Neutrophil (primary cell): ENCODE measurements around the gene POLRMT.
"Not testable (repeated sequence)": the region's sequence is repeated elsewhere in the genome, so short reads cannot be mapped to it uniquely, and the experiment has no call there.

ENCODE experiments used
- H3K27ac ChIP-seq: fragments of 200-600 bp; sonication (generic); 2 replicates; pipeline ENCODE4 v1.5.1; 2016; ENCODE audit warnings: mild to moderate bottlenecking, moderate library complexity
- H3K27me3 ChIP-seq: fragments of 200-600 bp; sonication (generic); 2 replicates; pipeline ENCODE4 v1.6.0; 2016; ENCODE audit warnings: mild to moderate bottlenecking
- H3K36me3 ChIP-seq: fragments of 200-600 bp; sonication (generic); 2 replicates; pipeline ENCODE4 v1.5.1; 2017
- H3K4me1 ChIP-seq, 2 experiments: fragments of 200-600 bp in 1 of 2; sonication (generic) in 1 of 2; 1 replicate in 1 of 2; 2 replicates in 1 of 2; pipeline versions ENCODE4 v1.5.1 to v1.6.1; 2013 to 2016; ENCODE audit warnings: low read depth in 1 of 2, low read length in 1 of 2, mild to moderate bottlenecking in 1 of 2, moderate library complexity in 1 of 2; ENCODE audit not compliant: control insufficient read depth in 1 of 2, insufficient read depth in 1 of 2
- H3K4me3 ChIP-seq, 2 experiments: fragments of 200-600 bp in 1 of 2; sonication (generic) in 1 of 2; 1 replicate in 1 of 2; 2 replicates in 1 of 2; pipeline ENCODE4 v1.5.1; 2013 to 2016; ENCODE audit warnings: low read depth in 1 of 2, low read length in 1 of 2, mild to moderate bottlenecking in 1 of 2, moderate library complexity in 1 of 2
- H3K9me3 ChIP-seq: fragments of 200-600 bp; sonication (generic); 2 replicates; pipeline ENCODE4 v1.5.1; 2016
- TF ChIP-seq, protein P1 (sequence below): fragments of 200-600 bp; sonication (generic); IDR thresholded peaks from 2 replicates; pipeline ENCODE4 v1.5.1; 2016; ENCODE audit warnings: antibody characterized with exemption

The POLRMT gene

DNA sequence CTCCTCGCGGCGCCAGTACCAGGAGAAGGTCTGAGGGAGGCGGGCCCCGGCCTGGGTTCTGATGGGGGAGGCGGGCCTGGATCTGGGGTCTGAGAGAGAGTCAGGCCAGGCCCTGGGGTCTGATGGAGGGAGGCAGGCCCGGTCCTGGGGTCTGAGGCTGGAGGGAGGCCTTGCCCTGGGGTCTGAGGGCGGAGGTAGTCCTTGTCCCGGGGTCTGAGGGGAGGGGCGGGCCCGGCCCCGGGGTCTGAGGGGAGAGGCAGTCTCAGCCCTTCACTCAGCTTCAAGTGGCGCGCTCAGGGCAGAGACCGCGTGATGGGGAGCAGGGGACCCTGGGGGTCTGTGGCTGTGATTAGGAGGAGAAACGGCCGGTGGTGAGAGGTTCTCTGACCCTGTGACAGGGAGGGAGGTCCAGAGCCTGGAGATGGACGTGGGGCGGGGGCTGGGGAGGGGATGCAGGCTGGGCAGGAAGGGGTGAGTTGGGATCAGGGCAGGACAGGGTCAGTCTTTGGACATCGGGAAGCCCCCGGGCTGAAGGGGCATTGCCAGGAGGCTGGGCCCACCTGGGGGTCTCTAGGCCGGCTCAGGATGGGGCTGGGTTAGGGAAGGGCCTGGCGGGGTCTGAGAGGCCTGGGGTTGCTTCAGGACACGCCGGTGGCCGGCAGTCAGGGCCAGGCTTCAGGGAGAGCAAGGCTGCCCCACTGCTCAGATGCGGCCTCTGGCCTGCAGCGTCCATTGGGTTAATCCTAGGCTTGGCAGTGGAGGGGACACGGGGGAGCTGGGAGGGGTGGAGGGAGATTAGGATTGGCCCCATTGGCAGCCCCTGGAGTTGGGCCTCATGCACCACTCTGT lies 25.0 kb downstream of the POLRMT start:
- Histone ChIP-seq H3K4me3 (no peak overlapping the region), H3K4me1 (peaks cover 0 to 5% of the 10 kb centered on the region in 2 experiments), H3K27me3 (peaks cover 47% of the 10 kb centered on the region), H3K9me3 (no peaks in the 10 kb centered on the region), H3K27ac (no peak overlapping the region), H3K36me3 (no peaks in the 10 kb centered on the region)
- TF ChIP-seq, protein P1, sequence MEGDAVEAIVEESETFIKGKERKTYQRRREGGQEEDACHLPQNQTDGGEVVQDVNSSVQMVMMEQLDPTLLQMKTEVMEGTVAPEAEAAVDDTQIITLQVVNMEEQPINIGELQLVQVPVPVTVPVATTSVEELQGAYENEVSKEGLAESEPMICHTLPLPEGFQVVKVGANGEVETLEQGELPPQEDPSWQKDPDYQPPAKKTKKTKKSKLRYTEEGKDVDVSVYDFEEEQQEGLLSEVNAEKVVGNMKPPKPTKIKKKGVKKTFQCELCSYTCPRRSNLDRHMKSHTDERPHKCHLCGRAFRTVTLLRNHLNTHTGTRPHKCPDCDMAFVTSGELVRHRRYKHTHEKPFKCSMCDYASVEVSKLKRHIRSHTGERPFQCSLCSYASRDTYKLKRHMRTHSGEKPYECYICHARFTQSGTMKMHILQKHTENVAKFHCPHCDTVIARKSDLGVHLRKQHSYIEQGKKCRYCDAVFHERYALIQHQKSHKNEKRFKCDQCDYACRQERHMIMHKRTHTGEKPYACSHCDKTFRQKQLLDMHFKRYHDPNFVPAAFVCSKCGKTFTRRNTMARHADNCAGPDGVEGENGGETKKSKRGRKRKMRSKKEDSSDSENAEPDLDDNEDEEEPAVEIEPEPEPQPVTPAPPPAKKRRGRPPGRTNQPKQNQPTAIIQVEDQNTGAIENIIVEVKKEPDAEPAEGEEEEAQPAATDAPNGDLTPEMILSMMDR: no peak

DNA sequence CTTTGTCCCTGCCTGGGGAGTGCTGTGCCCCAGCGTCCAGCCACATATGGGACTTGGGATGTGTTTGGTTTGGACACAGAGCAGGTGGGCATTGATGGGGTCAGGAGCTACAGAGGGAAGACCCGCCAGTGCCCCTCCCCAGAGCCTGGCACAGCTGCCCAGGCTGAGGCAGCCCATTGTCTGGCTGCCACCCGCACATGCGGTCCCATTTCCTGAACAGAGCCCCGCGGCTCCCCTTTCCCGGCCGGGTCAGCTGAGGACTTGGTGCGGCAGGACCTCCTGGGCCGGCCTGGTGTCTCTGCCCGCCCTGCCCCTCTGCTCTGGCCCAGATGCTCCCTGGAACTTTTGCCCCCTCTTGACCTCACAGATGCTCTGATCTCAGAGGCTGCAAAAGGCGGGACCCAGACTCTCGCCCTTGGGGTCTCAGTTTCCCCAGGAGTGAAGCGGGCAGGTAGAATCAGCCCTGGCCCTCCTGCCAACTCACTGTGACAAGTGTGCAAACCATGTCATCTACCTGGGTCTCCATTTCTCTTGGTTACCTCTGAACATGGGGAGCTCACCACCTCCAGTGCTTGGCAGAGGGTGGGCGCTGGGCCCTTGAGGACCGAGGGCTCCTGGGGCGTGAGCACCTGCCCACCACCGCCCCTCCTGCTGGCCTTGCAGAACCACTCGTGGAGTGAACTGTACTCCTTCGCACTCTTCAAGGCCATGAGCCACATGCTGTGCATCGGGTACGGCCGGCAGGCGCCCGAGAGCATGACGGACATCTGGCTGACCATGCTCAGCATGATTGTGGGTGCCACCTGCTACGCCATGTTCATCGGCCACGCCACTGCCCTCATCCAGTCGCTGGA lies 25.8 kb downstream of the POLRMT start:
- TF ChIP-seq, protein P1: no peak
- no peak overlapping the region for H3K27ac ChIP-seq
- no peaks in the 10 kb centered on the region for H3K9me3 ChIP-seq
- no peak overlapping the region for H3K4me3 ChIP-seq
- H3K36me3 ChIP-seq: no peaks in the 10 kb centered on the region
- peaks cover 0 to 5% of the 10 kb centered on the region in 2 experiments for H3K4me1 ChIP-seq
- H3K27me3 ChIP-seq: peaks cover 39% of the 10 kb centered on the region

GRCh38 chr19:605061-605971 lies 28.0 kb downstream of the POLRMT start:
- not testable (repeated sequence) for H3K4me3 ChIP-seq, H3K4me1 ChIP-seq, H3K9me3 ChIP-seq, H3K27ac ChIP-seq, H3K36me3 ChIP-seq
- H3K27me3 ChIP-seq: peaks cover 17% of the 10 kb centered on the region

DNA sequence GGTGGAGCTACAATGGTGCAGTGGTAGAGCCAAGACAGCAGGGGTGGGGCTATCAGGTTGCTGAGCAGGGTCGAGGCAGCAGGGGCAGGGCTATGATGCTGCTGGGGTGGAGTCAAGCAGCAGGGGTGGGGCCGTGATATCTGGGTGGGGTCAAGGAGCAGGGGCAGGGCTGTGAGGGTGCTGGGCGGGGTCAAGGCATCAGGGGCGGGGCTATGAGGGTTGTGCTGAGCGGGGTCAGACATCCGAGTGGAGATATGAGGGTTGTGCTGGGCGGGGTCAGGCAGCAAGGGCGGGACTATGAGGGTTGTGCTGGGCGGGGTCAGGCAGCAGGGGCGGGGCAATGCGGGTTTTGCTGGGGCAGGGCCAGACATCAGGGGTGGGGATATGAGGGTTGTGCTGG lies 29.0 kb downstream of the POLRMT start:
- Histone ChIP-seq H3K9me3 (no peaks in the 10 kb centered on the region), H3K27me3 (peaks cover 7% of the 10 kb centered on the region), H3K27ac (no peak overlapping the region), H3K4me1 (no peaks in the 10 kb centered on the region), H3K36me3 (no peaks in the 10 kb centered on the region), H3K4me3 (no peak overlapping the region)
- TF ChIP-seq, protein P1: no peak

DNA sequence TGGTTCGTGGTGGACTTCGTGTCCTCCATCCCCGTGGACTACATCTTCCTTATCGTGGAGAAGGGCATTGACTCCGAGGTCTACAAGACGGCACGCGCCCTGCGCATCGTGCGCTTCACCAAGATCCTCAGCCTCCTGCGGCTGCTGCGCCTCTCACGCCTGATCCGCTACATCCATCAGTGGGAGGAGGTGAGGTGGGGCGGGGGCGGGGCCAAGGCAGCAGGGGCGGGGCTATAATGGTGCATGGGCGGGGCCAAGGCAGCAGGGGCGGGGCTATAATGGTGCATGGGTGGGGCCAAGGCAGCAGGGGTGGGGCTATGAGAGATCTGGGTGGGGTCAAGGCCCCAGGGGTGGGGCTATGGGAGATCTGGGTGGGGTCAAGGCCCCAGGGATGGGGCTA lies 29.6 kb downstream of the POLRMT start:
- H3K4me3 ChIP-seq, H3K27ac ChIP-seq, H3K9me3 ChIP-seq, H3K4me1 ChIP-seq, H3K36me3 ChIP-seq, H3K27me3 ChIP-seq: not testable (repeated sequence)

DNA sequence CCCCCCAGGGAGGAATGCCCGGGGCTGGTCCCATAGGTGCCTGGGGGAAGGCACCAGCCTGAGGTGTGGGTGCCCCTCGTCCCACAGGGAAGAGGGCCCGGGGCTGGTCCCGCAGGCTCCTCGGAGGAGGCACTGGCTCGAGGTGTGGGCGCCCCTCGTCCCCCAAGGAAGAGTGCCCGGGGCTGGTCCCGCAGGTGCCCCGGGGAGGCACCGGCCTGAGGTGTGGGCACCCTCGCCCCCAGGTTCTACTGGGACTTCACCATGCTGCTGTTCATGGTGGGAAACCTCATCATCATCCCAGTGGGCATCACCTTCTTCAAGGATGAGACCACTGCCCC lies 30.1 kb downstream of the POLRMT start:
- not testable (repeated sequence) for H3K4me3 ChIP-seq, H3K36me3 ChIP-seq

More for the DNA sequence above, 30.1 kb downstream of the POLRMT start:
- H3K9me3 ChIP-seq, H3K4me1 ChIP-seq, H3K27me3 ChIP-seq, H3K27ac ChIP-seq: not testable (repeated sequence)
